Heart right ventricle (tissue), 16 donors: Measurements from ENCODE around the gene PTPRE. TPM values are rescaled to one million over a fixed set of nuclear protein-coding genes. Genes with fewer than 3 reads are reported as not detected.

Source experiments
- ATAC-seq, 8 donors: fragments of 200-7000 bp; cut with Tn5 transposase; one replicate each; pipeline ENCODE4 v1.9.1; 2020; ENCODE audit warnings: mild to moderate bottlenecking in 8 of 8, moderate library complexity in 8 of 8, moderate number of reproducible peaks in 1 of 8
- DNase-seq, 2 donors: peaks; one replicate each; pipeline ENCODE4 v3.0.0-alpha.2; 2020
- H3K27ac ChIP-seq, 10 donors: fragments of 200-600 bp; sonication (generic) in 2 of 10; one replicate each; pipeline versions ENCODE4 v1.5.0 to v1.8.0; 2020 to 2022; ENCODE audit warnings: mild to moderate bottlenecking in 3 of 10
- H3K27me3 ChIP-seq, 7 donors: fragments of 200-600 bp; one replicate each; pipeline ENCODE4 v1.8.0; 2021 to 2022; ENCODE audit warnings: mild to moderate bottlenecking in 2 of 7
- H3K36me3 ChIP-seq, 9 donors: fragments of 200-600 bp; sonication (generic) in 1 of 9; one replicate each; pipeline versions ENCODE4 v1.5.0 to v1.8.0; 2020 to 2022; ENCODE audit warnings: mild to moderate bottlenecking in 2 of 9
- H3K4me1 ChIP-seq, 9 donors: fragments of 200-600 bp; sonication (generic) in 1 of 9; one replicate each; pipeline versions ENCODE4 v1.5.0 to v1.8.0; 2020 to 2022; ENCODE audit warnings: mild to moderate bottlenecking in 4 of 9
- H3K4me3 ChIP-seq, 10 donors: fragments of 200-600 bp; sonication (generic) in 2 of 10; one replicate each; pipeline versions ENCODE4 v1.5.0 to v1.8.0; 2020 to 2022; ENCODE audit warnings: mild to moderate bottlenecking in 7 of 10, moderate library complexity in 2 of 10
- H3K9me3 ChIP-seq, 11 donors: fragments of 200-600 bp in 10 of 11; sonication (generic) in 2 of 11; one replicate each; pipeline versions ENCODE4 v1.5.0 to v1.8.0; 2013 to 2022; ENCODE audit warnings: mild to moderate bottlenecking in 2 of 11, control low read depth in 1 of 11, moderate library complexity in 1 of 11
- CTCF ChIP-seq, 9 donors: fragments of 200-600 bp; sonication (generic) in 2 of 9; IDR thresholded peaks; one replicate each; pipeline versions ENCODE4 v1.5.0 to v1.8.0; 2021 to 2022; ENCODE audit warnings: antibody characterized with exemption in 9 of 9, mild to moderate bottlenecking in 5 of 9, moderate library complexity in 1 of 9
- WGBS, 2 donors: extraction: QIAGEN DNeasy Blood & Tissue Kit; methylation state at CpG; one replicate each; pipeline ENCODE4 v1.1.7; 2013; ENCODE audit warnings: inconsistent platforms in 1 of 2; 5-methylcytosine and 5-hydroxymethylcytosine counted together
- intact Hi-C, 10 donors: fragments of 100-400 bp; cut with DNase I; formaldehyde crosslinking; loops; one replicate each; pipeline versions ENCODE4 v1.11.1 to v1.14.2; 2022
- polyA plus RNA-seq, 2 donors: library from polyadenylated mRNA; stranded (reverse); fragments of 200-250 nt; gene quantifications; one replicate each; pipeline ENCODE4 v1.2.3, GENCODE V29; 2013
- total RNA-seq, 10 donors: library from RNA; stranded (reverse); fragmentation: NEBNext Ultra II Directional in 3 of 10; extraction: Animal tissue kit (Norgen Biotek cat#: 25700) in 3 of 10; gene quantifications; one replicate each; pipeline versions ENCODE4 v1.2.1 to v1.2.4, GENCODE V29; 2021 to 2023
- donor health status: Arrhythmogenic right ventricular cardiomyopathy.
- donor health status: ischemic (EF 13 %, LVEDD 7.1; RV severe dilation, severe dysfunction).
- donor health status: healthy with polysubstance abuse.
- donor health status: DM: no; HTN: yes; CAD: no.
- donor health status: DM: no; HTN: no; CAD: no.
- donor health status: ischemic (EF 25% LVEDD 6.9; RV normal size, moderate dysfunction).
- donor health status: ischemic (EF 25% LVEDD 5.7; RV mildly dilated, moderate dysfunction).
- donor health status: healthy.
- donor health status: DM: yes; HTN: yes; CAD: no.
- donor health status: Ischemic cardiomyopathy.
- donor health status: ischemic (EF 35%, LVEDD 5.7; RV mildly dilated, moderate dysfunction).
- donor health status: nonischemic (EF 11% LVEDD 7.7; RV severe dilation, severe dysfunction).
- donor health status: DM: yes; HTN: yes; CAD: no.
- donor health status: PGD.
- donor health status: ischemic (EF 29% LVEDD 5.4; RV normal size, mild dysfunction).
- donor health status: nonischemic (EF 23%, LVEDD 6.1; RV moderate dilation, normal function).

PTPRE gene
- total and polyA plus RNA-seq, 12 donors = 6.1 to 42.8 (median 22.1) TPM

- peak; percentile 99 to 100 (median 99) for TF ChIP-seq CTCF (IDR thresholded peaks at IDR 0.05)
- Histone ChIP-seq H3K9me3 (no peaks in the 10 kb centered on the region), H3K4me3 (no peak overlapping the region), H3K4me1 (peaks cover 0 to 36% (median 22%) of the 10 kb centered on the region in 9 donors), H3K36me3 (no peaks in the 10 kb centered on the region), H3K27me3 (no peaks in the 10 kb centered on the region), H3K27ac (no peak overlapping the region)
- DNase-seq (peak; percentile 80 to 89), ATAC-seq (peak; percentile 85 to 91 (median 88))
- 16 to 19% methylated on average over 27 of the region's 27 CpGs for WGBS, 2 donors
- intact Hi-C loops = loop anchor here (1.0 to 10.0 kb wide), 10 partner anchors 35 to 294 kb away; partner anchors contain the start of gene PTPRE (in 5 of the 10)
Measured at GRCh38 chr10:128011059-128011979, 104.4 kb downstream of the PTPRE start.

DNA sequence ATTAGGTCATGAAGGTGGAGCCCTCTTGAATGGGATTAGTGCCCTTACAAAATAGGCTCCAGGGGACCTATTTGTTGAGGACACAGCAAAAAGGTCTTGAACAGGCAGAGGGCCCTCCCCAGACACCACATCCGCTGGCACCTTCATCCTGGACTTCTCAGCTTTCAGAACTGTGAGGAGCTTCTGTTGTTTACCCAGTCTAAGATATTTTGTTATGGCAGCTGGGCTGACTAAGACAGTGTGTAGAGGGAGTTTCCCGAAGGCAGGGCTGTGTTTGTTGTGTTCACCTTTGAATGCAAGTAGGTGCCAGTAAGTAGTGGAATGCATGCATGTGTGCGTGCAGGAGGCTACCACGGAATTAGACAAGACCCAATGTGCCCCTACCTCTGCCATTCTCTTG, 106.7 kb downstream of the PTPRE start:
- Histone ChIP-seq H3K9me3 (no peaks in the 10 kb centered on the region), H3K4me1 (peaks cover 0 to 46% (median 27%) of the 10 kb centered on the region in 9 donors), H3K27ac (no peak overlapping the region), H3K27me3 (no peaks in the 10 kb centered on the region), H3K4me3 (no peak overlapping the region), H3K36me3 (no peaks in the 10 kb centered on the region)
- WGBS, 2 donors = 99% methylated on average over 4 of the region's 4 CpGs
- no peak for DNase-seq
- intact Hi-C loops = loop anchor here in 6 of 10 donors (2.0 to 10.0 kb wide), 5 partner anchors 51 to 296 kb away; partner anchors contain the start of gene PTPRE (in 2 of the 6)
- no peak for ATAC-seq
- TF ChIP-seq CTCF (IDR thresholded peaks at IDR 0.05) = no peak

- no peak for ATAC-seq
- Histone ChIP-seq H3K4me1 (peaks cover 0 to 40% (median 29%) of the 10 kb centered on the region in 9 donors), H3K27me3 (no peaks in the 10 kb centered on the region), H3K27ac (no peak overlapping the region), H3K9me3 (no peaks in the 10 kb centered on the region), H3K36me3 (no peaks in the 10 kb centered on the region), H3K4me3 (no peak overlapping the region)
- 90 to 92% methylated on average over 7 of the region's 7 CpGs for WGBS, 2 donors
- TF ChIP-seq CTCF (IDR thresholded peaks at IDR 0.05) = no peak
- DNase-seq = no peak
- intact Hi-C loops = loop anchor here in 6 of 10 donors (5.0 to 10.0 kb wide), 4 partner anchors 51 to 297 kb away; partner anchors contain the start of gene PTPRE (in 1 of the 6)
Measured at GRCh38 chr10:128014236-128014635, 107.3 kb downstream of the PTPRE start.

GRCh38 chr10:128016423-128017060, 109.6 kb downstream of the PTPRE start:
- 94 to 95% methylated on average over 12 of the region's 12 CpGs for WGBS, 2 donors
- Histone ChIP-seq H3K4me3 (no peak overlapping the region), H3K27ac (no peak overlapping the region), H3K9me3 (no peaks in the 10 kb centered on the region), H3K27me3 (no peaks in the 10 kb centered on the region), H3K36me3 (peaks cover 0 to 5% (median 0%) of the 10 kb centered on the region in 9 donors), H3K4me1 (peaks cover 0 to 17% (median 12%) of the 10 kb centered on the region in 9 donors)
- intact Hi-C loops = loop anchor here in 3 of 10 donors (5.0 to 10.0 kb wide), 2 partner anchors 48 to 51 kb away; no protein-coding TSS in a partner anchor
- no peak for TF ChIP-seq CTCF (IDR thresholded peaks at IDR 0.05)
- no peak for ATAC-seq
- DNase-seq = no peak
